ENCODE measurements around the gene ADARB2.
A peak's percentile ranks its signal among the peaks of the same experiment; 100 is the strongest.

The ADARB2 gene

DNA sequence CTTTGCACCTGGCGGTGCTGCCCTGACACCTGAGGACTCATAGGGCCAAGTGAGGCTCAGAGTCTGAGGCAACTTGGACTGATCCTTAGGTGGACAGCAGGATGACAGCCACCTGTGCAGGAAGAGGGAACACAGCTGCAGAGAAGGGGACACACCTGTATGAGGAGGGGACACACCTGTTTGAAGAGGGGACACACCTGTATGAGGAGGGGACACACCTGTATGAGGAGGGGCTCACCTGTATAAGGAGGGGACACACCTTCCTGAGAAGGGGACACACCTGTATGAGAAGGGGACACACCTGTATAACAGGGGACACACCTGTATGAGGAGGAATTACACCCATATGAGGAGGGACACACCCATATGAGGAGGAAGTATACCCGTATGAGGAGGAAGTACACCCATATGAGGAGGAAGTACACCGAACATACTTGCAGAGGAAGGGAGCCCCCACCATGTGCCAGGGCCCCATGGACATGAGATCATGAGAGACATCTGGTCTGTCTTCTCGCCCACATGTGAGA lies 285.9 kb downstream of the ADARB2 start:
- DNase-seq = peak; percentile 32

- no peak for DNase-seq
Measured at GRCh38 chr10:1449572-1450205, 287.6 kb downstream of the ADARB2 start.

DNA sequence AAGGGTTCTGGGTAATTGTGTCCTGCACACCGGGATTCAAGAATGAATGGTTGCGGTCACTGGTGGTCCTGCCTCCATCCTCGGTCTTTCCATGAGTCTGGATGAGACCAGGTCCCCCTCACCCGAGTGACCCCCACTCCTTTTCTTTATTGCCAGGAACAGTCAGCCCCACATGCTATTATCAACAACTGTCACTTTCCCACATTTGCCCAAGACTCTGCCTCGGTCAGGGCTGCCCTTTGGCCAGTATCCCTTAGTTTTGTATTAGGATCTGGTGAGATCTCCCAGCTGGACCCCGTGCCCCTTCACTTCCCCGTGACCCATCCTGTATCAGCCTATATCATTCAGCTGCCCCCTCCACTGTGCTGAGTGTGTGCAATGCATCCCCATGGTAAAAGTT lies 288.3 kb downstream of the ADARB2 start:
- DNase-seq = no peak

DNA sequence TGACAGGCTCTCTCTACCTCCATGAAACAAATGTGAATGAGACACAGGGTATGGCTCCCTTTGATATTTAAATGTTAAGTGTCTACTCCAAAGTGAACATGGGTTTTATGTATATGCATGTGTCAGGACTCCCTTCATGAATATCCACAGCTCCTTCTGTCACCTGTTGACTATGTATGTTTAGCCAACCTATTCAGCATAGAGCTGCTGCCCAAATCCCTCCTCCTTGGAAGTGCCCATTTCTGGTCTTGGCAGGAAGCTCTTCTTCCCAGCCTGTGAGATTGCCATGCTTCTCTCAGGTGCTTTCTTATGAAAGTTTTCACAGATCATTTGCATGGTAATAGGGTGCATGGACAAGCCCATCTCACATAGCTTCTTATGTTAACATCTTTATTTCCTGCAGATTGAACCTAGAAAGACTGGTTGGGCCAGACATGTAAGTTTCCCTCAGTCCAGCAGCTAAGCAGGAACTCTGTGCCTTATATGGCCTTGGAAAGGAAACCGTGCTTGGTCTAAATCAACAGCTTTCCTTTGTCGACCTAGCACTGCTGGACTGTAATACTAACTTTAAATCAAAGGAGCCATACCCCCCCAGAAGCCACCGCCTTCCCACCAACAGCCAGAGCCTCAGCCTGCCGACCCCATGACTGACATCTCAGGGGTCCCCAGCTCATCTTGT lies 288.9 kb downstream of the ADARB2 start:
- peak; percentile 75 for DNase-seq

DNA sequence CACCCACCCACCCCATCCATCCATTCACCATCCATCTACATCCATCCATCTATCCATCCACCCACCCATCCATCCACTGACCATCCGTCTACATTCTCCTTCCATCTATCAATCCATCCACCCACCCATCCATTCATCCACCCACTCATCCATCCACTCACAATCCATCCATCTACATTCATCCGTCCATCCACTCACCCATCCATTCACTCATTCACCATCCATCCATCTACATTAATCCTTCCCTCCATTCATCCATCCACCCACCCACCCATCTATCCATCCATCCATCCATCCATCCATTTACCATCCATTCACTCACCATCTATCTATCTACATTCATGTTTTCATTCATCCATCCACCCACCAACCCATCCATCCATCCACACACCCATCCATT lies 292.5 kb downstream of the ADARB2 start:
- no peak for DNase-seq

GRCh38 chr10:1440897-1441296 lies 296.4 kb downstream of the ADARB2 start:
- DNase-seq = peak; percentile 18

- peak; percentile 65 for DNase-seq
Measured at GRCh38 chr10:1434912-1435692, 302.2 kb downstream of the ADARB2 start.

- no peak for DNase-seq
Measured at GRCh38 chr10:1434202-1434601, 303.1 kb downstream of the ADARB2 start.

GRCh38 chr10:1432161-1432560 lies 305.2 kb downstream of the ADARB2 start:
- DNase-seq = peak; percentile 49

GRCh38 chr10:1431229-1431628 lies 306.1 kb downstream of the ADARB2 start:
- no peak for DNase-seq

DNA sequence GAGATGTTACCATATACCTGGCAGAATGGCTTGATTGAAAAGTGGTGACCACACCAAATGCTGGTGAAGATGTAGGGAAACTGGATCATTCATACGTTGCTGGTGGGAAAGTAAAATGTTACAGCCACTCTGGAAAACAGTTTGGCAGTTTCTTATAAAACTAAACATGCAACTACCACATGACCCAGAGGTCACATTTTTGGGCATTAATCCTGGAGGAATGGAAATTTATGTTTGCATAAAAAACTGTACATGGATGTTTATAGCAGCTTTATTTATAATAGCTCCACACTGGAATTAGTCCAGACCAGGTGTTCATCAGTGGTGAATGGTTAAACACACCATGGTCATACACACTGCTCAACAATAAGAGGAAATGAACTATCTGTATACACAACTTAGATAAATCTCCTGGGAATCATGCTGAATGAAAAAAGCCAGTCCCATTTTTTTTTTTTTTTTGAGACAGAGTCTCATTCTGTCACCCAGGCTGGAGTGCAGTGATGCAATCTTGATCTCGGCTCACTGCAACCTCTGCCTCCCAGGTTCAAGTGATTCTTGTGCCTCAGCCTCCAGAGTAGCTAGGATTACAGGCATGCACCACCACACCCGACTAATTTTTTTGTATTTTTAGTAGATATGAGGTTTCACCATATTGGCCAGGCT lies 309.7 kb downstream of the ADARB2 start:
- DNase-seq = peak; percentile 33

GRCh38 chr10:1426786-1427185 lies 310.5 kb downstream of the ADARB2 start:
- DNase-seq = no peak

- no peak for DNase-seq
Measured at GRCh38 chr10:1425879-1426278, 311.4 kb downstream of the ADARB2 start.

DNA sequence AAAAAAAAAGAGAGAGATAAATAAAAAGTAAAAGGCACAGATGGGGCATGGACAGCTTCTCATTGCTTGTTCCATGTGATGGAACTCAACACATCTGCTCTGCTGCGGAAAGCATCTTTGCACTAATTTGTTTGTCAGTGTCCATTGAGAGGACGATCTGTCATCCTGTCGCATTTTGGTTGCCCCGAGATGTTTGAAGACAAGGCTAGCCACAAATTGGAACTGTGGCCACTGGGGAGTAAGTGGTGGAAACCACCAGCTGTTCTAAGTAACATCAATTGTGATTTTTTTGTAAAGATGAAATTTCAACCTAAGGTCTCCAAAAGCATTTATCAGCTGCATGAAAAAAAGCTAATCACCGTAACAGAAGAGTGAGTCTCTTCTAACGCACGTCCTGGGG lies 312.7 kb downstream of the ADARB2 start:
- no peak for DNase-seq

DNA sequence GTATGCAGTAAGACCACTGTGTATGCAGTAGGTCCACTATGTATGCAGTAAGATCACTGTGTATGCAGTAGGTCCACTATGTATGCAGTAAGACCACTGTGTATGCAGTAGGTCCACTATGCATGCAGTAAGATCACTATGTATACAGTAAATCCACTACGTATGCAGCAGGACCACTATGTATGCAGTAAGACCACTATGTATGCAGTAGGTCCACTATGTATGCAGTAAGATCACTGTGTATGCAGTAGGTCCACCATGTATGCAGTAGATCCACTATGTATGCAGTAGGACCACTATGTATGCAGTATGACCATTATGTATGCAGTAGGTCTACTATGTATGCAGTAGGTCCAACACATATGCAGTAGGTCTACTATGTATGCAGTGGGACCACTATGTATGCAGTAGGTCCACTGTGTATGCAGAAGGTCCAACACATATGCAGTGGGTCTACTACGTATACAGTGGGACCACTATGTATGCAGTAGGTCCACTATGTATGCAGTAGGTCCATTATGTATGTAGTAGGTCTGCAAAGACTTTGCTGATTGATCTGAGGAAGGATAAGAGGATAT lies 313.6 kb downstream of the ADARB2 start:
- no peak for DNase-seq

- no peak for DNase-seq
Measured at GRCh38 chr10:1422275-1422674, 315.1 kb downstream of the ADARB2 start.

DNA sequence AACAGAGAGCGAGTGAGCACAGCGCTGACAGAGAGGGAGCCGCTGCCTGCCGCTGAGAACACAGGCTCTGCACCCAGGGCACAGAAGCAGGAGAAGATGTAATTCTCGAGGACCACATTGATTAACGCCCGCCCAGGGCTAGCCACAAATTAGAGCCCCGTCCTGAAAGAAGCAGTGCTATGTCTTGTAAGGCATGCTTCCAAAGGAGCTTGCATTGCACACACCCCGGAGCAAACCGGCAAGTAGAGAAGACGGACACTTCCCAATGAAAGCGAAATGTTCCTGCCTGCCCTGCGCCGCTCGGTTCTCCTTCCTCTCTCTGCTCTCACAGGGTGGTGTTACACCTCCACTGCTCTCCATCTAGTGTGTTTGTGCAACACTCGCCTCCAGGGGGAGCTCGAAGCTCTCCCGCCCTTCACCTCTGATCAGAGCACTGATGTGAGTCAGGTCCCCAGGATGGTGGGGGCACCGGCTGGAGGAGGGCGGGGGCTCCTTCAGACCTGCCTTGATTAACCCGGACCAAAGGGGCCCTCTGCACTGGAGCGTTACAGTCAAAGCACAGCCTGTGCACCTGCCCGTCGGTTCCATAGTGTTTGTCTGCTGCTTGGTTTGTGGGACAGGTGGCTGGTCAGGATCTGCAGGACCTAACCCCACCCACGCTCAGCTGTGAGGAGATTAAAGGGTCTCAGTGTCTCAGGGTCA lies 316.5 kb downstream of the ADARB2 start:
- peak; percentile 90 for DNase-seq

DNA sequence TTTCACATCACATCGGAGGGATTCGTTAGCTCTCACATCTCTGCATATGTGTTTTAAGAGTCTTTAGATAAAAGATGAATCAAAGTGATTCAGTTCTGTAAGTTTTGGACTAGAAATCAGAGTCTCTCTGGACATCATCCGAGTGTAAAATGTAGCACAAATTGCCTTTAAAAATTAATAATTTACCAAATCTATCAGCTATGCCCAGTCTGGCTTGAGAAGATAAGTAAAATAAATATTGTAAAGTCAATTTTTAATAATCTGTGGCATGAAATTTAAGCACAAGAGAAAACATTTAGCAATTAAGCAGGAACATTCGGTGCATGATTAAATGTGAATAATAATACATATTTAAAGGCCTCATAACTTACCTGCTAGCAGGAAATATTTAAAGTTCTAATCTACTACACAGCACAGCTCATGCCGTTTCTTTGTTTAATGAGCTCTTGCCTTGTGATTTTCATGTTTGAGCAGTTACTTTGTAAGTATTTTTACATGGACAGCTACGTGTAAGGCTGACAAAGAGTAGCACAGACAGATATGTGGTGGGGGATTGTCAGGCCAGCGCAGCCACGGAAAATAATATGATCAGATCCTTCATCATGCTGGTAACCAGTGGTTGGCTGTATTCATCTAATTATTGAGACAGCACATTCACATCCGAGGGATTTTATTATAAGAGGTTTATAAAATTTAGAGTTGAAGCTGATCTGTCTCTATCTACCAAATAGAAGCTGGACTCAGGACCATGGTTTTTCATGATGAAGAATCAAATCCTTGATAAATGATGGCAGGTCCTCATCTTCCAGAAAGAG lies 317.3 kb downstream of the ADARB2 start:
- no peak for DNase-seq

GRCh38 chr10:1418031-1418550 lies 319.2 kb downstream of the ADARB2 start:
- DNase-seq = no peak

DNA sequence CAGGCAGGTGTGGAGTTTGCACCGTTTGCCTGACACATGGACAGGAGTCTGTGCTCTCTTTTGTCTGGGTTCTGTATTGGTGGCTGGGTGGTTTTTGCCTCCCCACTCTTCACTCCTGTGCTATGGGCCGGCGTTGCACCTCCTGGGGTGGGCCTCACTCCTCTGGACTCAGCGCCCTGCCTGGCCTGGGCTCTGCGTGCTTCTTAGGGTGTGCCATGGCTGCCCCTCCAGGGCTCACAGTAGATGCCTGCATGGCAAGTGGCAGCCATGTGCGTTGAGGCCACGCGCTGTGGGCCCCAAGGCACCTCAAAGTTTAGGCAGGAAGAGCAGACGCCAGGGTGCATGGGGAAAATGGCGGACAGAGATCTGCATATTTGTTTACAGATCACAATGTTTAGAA lies 319.8 kb downstream of the ADARB2 start:
- DNase-seq = no peak

GRCh38 chr10:1416456-1417037 lies 320.8 kb downstream of the ADARB2 start:
- DNase-seq = no peak

All from DMS53 (cell line).